ENCODE results near the gene PQBP1.

- TF ChIP-seq, protein P1, sequence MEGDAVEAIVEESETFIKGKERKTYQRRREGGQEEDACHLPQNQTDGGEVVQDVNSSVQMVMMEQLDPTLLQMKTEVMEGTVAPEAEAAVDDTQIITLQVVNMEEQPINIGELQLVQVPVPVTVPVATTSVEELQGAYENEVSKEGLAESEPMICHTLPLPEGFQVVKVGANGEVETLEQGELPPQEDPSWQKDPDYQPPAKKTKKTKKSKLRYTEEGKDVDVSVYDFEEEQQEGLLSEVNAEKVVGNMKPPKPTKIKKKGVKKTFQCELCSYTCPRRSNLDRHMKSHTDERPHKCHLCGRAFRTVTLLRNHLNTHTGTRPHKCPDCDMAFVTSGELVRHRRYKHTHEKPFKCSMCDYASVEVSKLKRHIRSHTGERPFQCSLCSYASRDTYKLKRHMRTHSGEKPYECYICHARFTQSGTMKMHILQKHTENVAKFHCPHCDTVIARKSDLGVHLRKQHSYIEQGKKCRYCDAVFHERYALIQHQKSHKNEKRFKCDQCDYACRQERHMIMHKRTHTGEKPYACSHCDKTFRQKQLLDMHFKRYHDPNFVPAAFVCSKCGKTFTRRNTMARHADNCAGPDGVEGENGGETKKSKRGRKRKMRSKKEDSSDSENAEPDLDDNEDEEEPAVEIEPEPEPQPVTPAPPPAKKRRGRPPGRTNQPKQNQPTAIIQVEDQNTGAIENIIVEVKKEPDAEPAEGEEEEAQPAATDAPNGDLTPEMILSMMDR (IDR thresholded peaks at IDR 0.05; ENCODE audit: poor library complexity): no peak
- no peak for TF ChIP-seq EZH2 (IDR thresholded peaks at IDR 0.05; ENCODE audit: borderline replicate concordance)
These were observed 10.9 kb downstream of the PQBP1 start for GRCh38 chrX:48908600-48908999.
